Hindlimb muscle (tissue), 1 donor: ENCODE results near the gene SRRM4. TPM values are rescaled to one million over a fixed set of nuclear protein-coding genes. Genes with fewer than 3 reads are reported as not detected.
"Not testable (repeated sequence)": the region's sequence is repeated elsewhere in the genome, so short reads cannot be mapped to it uniquely, and the experiment has no call there.

Experiments
- DNase-seq: peaks from one replicate; pipeline ENCODE4 v3.0.0-alpha.2; 2013
- polyA plus RNA-seq: library from polyadenylated mRNA; unstranded; fragments of 120-200 nt; gene quantifications from one replicate; pipeline ENCODE4 v1.2.1, GENCODE V29; 2013; ENCODE audit not compliant: insufficient read length

Gene SRRM4
- polyA plus RNA-seq, 1 donor, result 0.31 TPM

- DNase-seq, result no peak
Measured at GRCh38 chr12:119071176-119071575, 89.8 kb downstream of the SRRM4 start.

GRCh38 chr12:119071638-119072231, 90.4 kb downstream of the SRRM4 start:
- no peak for DNase-seq

GRCh38 chr12:119072440-119072839, 91.1 kb downstream of the SRRM4 start:
- DNase-seq, result no peak

- no peak for DNase-seq
Measured at GRCh38 chr12:119075222-119075787, 94.0 kb downstream of the SRRM4 start.

GRCh38 chr12:119075918-119076317, 94.6 kb downstream of the SRRM4 start:
- DNase-seq, result no peak

GRCh38 chr12:119079530-119079929, 98.2 kb downstream of the SRRM4 start:
- no peak for DNase-seq

GRCh38 chr12:119082016-119082415, 100.7 kb downstream of the SRRM4 start:
- no peak for DNase-seq

GRCh38 chr12:119082496-119082895, 101.2 kb downstream of the SRRM4 start:
- no peak for DNase-seq

- DNase-seq, result no peak
Measured at GRCh38 chr12:119088685-119089379, 107.5 kb downstream of the SRRM4 start.

GRCh38 chr12:119089380-119090013, 108.2 kb downstream of the SRRM4 start:
- DNase-seq, result no peak

GRCh38 chr12:119090276-119090675, 108.9 kb downstream of the SRRM4 start:
- no peak for DNase-seq

- no peak for DNase-seq
Measured at GRCh38 chr12:119090865-119091264, 109.5 kb downstream of the SRRM4 start.

- DNase-seq, result no peak
Measured at GRCh38 chr12:119096429-119097202, 115.3 kb downstream of the SRRM4 start.

GRCh38 chr12:119100933-119101332, 119.6 kb downstream of the SRRM4 start:
- no peak for DNase-seq

GRCh38 chr12:119102274-119102673, 120.9 kb downstream of the SRRM4 start:
- DNase-seq, result no peak

GRCh38 chr12:119102714-119103113, 121.4 kb downstream of the SRRM4 start:
- no peak for DNase-seq

GRCh38 chr12:119104969-119105368, 123.6 kb downstream of the SRRM4 start:
- not testable (repeated sequence) for DNase-seq

GRCh38 chr12:119113496-119113986, 132.2 kb downstream of the SRRM4 start:
- no peak for DNase-seq

GRCh38 chr12:119114294-119114693, 133.0 kb downstream of the SRRM4 start:
- DNase-seq, result no peak

- peak; percentile 20 for DNase-seq
Measured at GRCh38 chr12:119115296-119115905, 134.1 kb downstream of the SRRM4 start.

- no peak for DNase-seq
Measured at GRCh38 chr12:119117936-119118335, 136.6 kb downstream of the SRRM4 start.

- DNase-seq, result no peak
Measured at GRCh38 chr12:119118625-119119024, 137.3 kb downstream of the SRRM4 start.
